ENCODE data around the gene RNF145. TPM values are rescaled to one million over a fixed set of nuclear protein-coding genes. Genes with fewer than 3 reads are reported as not detected.
"Not testable (repeated sequence)": the region's sequence is repeated elsewhere in the genome, so short reads cannot be mapped to it uniquely, and the experiment has no call there.

RNF145 gene
- total RNA-seq, 1 donor from 2014 or later, result 46.7 TPM

DNA sequence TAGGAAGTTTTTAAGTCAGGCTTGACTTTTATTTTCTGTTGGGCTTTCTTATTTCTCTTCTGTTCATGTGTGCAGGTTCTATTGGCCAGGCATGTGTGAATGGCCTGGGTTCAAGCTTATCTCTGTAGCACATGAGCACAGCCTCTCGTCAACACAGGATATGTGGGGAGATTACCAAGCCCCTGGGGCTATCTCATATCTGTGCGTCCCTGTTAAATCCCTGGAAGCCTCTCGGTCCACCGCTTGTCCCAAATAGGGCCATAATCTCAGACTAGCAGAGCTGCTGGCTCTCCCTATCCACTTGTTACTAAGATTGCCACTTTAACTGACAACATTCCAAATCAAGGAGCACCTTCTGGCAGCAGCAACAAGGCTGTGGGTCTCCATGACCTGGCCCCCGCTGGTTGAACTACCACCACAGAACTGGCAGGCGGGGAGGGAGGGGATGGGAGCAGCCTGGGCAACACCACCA lies 81.2 kb downstream of the RNF145 start:
- TF ChIP-seq, protein P1, sequence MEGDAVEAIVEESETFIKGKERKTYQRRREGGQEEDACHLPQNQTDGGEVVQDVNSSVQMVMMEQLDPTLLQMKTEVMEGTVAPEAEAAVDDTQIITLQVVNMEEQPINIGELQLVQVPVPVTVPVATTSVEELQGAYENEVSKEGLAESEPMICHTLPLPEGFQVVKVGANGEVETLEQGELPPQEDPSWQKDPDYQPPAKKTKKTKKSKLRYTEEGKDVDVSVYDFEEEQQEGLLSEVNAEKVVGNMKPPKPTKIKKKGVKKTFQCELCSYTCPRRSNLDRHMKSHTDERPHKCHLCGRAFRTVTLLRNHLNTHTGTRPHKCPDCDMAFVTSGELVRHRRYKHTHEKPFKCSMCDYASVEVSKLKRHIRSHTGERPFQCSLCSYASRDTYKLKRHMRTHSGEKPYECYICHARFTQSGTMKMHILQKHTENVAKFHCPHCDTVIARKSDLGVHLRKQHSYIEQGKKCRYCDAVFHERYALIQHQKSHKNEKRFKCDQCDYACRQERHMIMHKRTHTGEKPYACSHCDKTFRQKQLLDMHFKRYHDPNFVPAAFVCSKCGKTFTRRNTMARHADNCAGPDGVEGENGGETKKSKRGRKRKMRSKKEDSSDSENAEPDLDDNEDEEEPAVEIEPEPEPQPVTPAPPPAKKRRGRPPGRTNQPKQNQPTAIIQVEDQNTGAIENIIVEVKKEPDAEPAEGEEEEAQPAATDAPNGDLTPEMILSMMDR (IDR thresholded peaks at IDR 0.05; ENCODE audit: insufficient read depth, low read length, poor library complexity, severe bottlenecking), result no peak
- Histone ChIP-seq H3K27me3 (ENCODE audit: control insufficient read depth, insufficient read depth, low read length) (no peaks in the 10 kb centered on the region), H3K4me3 (ENCODE audit: low read depth, low read length) (no peak overlapping the region), H3K36me3 (ENCODE audit: control insufficient read depth, insufficient read depth, low read length) (no peaks in the 10 kb centered on the region)
- DNase-seq (ENCODE audit: low read depth), result no peak

DNA sequence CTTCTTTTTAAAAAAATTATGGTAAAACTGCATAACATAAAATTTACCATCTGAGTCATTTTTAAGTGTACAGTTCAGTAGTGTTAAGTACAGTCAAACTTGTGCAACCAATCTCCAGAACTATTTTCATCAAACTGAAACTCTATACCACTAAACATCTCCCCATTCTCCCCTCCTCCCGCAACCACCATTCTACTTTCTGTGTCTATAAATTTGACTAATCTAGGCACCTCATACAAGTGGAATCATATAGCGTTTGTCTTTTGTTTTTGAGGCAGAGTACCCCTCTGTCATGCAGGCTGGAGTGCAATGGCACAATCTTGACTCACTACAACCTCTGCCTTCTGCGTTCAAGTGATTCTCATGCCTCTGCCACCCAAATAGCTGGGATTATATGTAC lies 85.7 kb downstream of the RNF145 start:
- DNase-seq (ENCODE audit: low read depth), result no peak
- Histone ChIP-seq H3K4me3 (ENCODE audit: low read depth, low read length) (no peak overlapping the region), H3K36me3 (ENCODE audit: control insufficient read depth, insufficient read depth, low read length) (no peaks in the 10 kb centered on the region), H3K27me3 (ENCODE audit: control insufficient read depth, insufficient read depth, low read length) (no peaks in the 10 kb centered on the region)
- TF ChIP-seq, protein P1 (IDR thresholded peaks at IDR 0.05; ENCODE audit: insufficient read depth, low read length, poor library complexity, severe bottlenecking), result no peak

DNA sequence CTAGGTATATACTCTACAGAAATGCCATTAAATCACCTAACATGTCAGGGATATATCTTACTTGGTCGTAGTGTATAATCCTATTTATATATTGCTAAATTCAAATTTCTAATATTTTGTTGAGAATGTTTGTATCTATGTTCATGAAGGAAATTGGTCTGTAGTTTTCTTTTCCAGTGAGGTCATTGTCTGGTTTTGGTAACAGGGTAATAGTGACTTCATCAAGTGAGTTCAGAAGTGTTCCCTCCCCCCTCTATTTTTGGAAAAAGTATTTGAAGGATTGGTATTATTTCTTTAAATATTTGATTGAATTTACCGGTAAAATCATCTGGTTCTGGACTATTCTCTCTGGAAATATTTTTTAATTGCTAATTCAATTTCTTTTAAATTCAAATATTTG lies 86.2 kb downstream of the RNF145 start:
- TF ChIP-seq, protein P1 (IDR thresholded peaks at IDR 0.05; ENCODE audit: insufficient read depth, low read length, poor library complexity, severe bottlenecking), result no peak
- no peaks in the 10 kb centered on the region for H3K27me3 ChIP-seq (ENCODE audit: control insufficient read depth, insufficient read depth, low read length)
- no peaks in the 10 kb centered on the region for H3K36me3 ChIP-seq (ENCODE audit: control insufficient read depth, insufficient read depth, low read length)
- DNase-seq (ENCODE audit: low read depth), result no peak
- H3K4me3 ChIP-seq (ENCODE audit: low read depth, low read length), result no peak overlapping the region

DNA sequence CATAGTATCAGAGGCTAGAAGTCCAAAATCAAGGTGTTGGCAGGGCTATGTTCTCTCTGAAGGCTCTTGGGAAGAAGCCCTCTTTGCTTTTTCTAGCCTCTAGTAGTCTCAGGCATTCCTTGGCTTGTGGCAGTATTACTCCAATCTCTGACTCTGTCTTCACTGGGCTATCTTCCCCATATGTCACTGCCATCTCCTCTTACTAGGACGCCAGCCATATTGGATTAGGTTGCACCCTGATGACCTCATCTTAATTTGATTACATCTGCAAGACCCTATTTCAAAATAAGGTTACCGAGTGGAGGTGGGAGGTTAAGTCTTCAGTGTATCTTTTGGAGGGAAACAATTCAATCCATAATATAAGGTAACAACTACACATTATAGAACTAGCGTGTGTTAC lies 88.3 kb downstream of the RNF145 start:
- no peak for DNase-seq (ENCODE audit: low read depth)
- H3K4me3 ChIP-seq (ENCODE audit: low read depth, low read length), result no peak overlapping the region
- TF ChIP-seq, protein P1 (IDR thresholded peaks at IDR 0.05; ENCODE audit: insufficient read depth, low read length, poor library complexity, severe bottlenecking), result no peak
- H3K27me3 ChIP-seq (ENCODE audit: control insufficient read depth, insufficient read depth, low read length), result no peaks in the 10 kb centered on the region
- no peaks in the 10 kb centered on the region for H3K36me3 ChIP-seq (ENCODE audit: control insufficient read depth, insufficient read depth, low read length)

DNA sequence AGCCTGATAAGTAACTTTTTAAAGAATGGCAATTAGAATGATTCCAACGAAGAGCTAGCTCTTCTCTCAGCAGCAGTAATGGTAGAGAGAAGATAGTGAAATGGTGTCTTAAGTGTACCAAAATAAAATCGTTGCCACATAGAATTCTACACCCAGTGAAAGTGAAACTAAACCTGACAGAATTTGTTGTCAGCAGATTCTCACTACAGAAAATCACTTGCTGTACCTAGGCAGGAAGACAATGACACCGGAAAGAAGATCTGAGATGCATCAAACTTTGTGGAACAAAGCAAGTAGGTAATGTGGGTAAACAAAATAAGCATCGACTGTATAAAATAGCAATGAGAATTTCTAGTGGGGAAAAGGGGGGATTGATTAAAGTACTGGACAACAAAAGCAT lies 88.9 kb downstream of the RNF145 start:
- Histone ChIP-seq H3K4me3 (ENCODE audit: low read depth, low read length) (no peak overlapping the region), H3K36me3 (ENCODE audit: control insufficient read depth, insufficient read depth, low read length) (no peaks in the 10 kb centered on the region)

DNA sequence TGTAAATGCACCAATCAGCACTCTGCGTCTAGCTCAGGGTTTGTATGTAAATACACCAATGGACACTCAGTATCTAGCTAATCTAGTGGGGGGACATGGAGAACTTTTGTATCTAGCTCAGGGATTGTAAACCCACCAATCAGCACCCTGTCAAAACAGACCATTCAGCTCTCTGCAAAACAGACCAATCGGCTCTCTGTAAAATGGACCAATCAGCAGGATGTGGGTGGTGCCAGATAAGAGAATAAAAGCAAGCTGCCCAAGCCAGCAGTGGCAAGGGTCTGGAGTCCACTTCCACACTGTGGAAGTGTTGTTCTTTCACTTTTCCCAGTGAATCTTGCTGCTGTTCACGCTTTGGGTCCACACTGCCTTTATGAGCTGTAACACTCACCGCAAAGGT lies 89.5 kb downstream of the RNF145 start:
- H3K36me3 ChIP-seq (ENCODE audit: control insufficient read depth, insufficient read depth, low read length); H3K4me3 ChIP-seq (ENCODE audit: low read depth, low read length); DNase-seq (ENCODE audit: low read depth); H3K27me3 ChIP-seq (ENCODE audit: control insufficient read depth, insufficient read depth, low read length): not testable (repeated sequence)

More for the DNA sequence above, 88.9 kb downstream of the RNF145 start:
- DNase-seq (ENCODE audit: low read depth), result no peak
- TF ChIP-seq, protein P1 (IDR thresholded peaks at IDR 0.05; ENCODE audit: insufficient read depth, low read length, poor library complexity, severe bottlenecking), result no peak
- no peaks in the 10 kb centered on the region for H3K27me3 ChIP-seq (ENCODE audit: control insufficient read depth, insufficient read depth, low read length)

DNA sequence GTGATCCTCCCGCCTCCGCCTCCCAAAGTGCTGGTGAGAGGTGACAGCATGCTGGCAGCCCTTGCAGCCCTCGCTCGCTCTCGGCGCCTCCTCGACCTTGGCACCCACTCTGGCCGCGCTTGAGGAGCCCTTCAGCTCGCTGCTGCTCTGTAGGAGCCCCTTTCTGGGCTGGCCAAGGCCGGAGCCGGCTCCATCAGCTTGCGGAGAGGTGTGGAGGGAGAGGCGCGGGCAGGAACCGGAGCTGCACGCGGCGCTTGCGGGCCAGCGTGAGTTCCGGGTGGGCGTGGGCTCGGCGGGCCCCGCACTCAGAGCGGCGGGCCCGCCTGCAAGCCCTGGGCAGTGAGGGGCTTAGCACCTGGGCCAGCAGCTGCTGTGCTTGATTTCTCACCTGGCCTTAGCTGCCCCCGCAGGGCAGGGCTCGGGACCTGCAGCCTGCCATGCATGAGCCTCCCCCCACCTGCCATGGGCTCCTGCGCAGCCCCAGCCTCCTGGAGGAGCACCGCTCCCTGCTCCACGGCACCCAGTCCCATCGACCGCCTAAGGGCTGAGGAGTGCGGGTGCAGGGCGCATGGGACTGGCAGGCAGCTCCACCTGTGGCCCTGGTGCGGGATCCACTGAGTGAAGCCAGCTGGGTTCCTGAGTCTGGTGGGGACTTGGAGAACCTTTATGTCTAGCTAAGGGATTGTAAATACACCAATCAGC lies 90.2 kb downstream of the RNF145 start:
- DNase-seq (ENCODE audit: low read depth); H3K27me3 ChIP-seq (ENCODE audit: control insufficient read depth, insufficient read depth, low read length); H3K4me3 ChIP-seq (ENCODE audit: low read depth, low read length); H3K36me3 ChIP-seq (ENCODE audit: control insufficient read depth, insufficient read depth, low read length): not testable (repeated sequence)
